Activated CD4-positive, alpha-beta T cell treated with anti-CD3 and anti-CD28 coated beads, Interleukin-2, amount 10 ng/mL, durations not matched to agents 7 days and 5 days (primary cell): ENCODE data around the gene SLFNL1. TPM values are rescaled to one million over a fixed set of nuclear protein-coding genes. Genes with fewer than 3 reads are reported as not detected.

ENCODE experiments used
- CTCF ChIA-PET: fragments of 350-600 bp; sonication (Branson Sonifier 250); formaldehyde crosslinking; loops from one replicate; lab custom pipeline; 2021; ENCODE audit warnings: antibody characterized with exemption; lab: Charles Lee
- POLR2A ChIA-PET: fragments of 350-600 bp; sonication (Branson Sonifier 250); formaldehyde crosslinking; loops from one replicate; lab custom pipeline; 2021; ENCODE audit warnings: antibody characterized with exemption; lab: Charles Lee
- DNase-seq: peaks from one replicate; pipeline ENCODE4 v3.0.0-alpha.2; 2020
- H3K27ac Mint-ChIP-seq: one replicate; pipeline ENCODE4 v1.8.0; 2021; ENCODE audit warnings: mild to moderate bottlenecking, moderate library complexity, mixed read lengths
- H3K27me3 Mint-ChIP-seq: one replicate; pipeline ENCODE4 v1.8.0; 2021; ENCODE audit warnings: mixed read lengths
- H3K36me3 Mint-ChIP-seq: one replicate; pipeline ENCODE4 v1.8.0; 2021; ENCODE audit warnings: low read depth, mixed read lengths
- H3K4me1 Mint-ChIP-seq: one replicate; pipeline ENCODE4 v1.8.0; 2021; ENCODE audit warnings: mixed read lengths
- H3K4me3 Mint-ChIP-seq: one replicate; pipeline ENCODE4 v1.8.0; 2021; ENCODE audit warnings: mild to moderate bottlenecking, moderate library complexity, mixed read lengths
- H3K9me3 Mint-ChIP-seq: one replicate; pipeline ENCODE4 v1.8.0; 2021; ENCODE audit warnings: mixed read lengths
- total RNA-seq, 2 experiments: library from RNA; stranded (reverse); gene quantifications; one replicate each; pipeline ENCODE4 v1.2.3, GENCODE V29; 2021

Gene SLFNL1
- total RNA-seq, 2 experiments from 2014 or later, result 0.25 to 0.56 TPM

GRCh38 chr1:41032147-41032546, 10.6 kb upstream of the SLFNL1 start:
- no peak overlapping the region for H3K4me3 Mint-ChIP-seq
- ChIA-PET CTCF (no interaction called here), POLR2A (no interaction called here)
- H3K9me3 Mint-ChIP-seq, result peaks cover 3% of the 10 kb centered on the region
- DNase-seq, result no peak
- H3K4me1 Mint-ChIP-seq, result no peaks in the 10 kb centered on the region
- H3K27me3 Mint-ChIP-seq, result no peaks in the 10 kb centered on the region
- H3K27ac Mint-ChIP-seq, result no peak overlapping the region
- H3K36me3 Mint-ChIP-seq, result peaks cover 34% of the 10 kb centered on the region

GRCh38 chr1:41030872-41031616, 9.5 kb upstream of the SLFNL1 start:
- Mint-ChIP-seq H3K27me3 (no peaks in the 10 kb centered on the region), H3K4me1 (peaks cover 5% of the 10 kb centered on the region), H3K27ac (no peak overlapping the region), H3K4me3 (no peak overlapping the region), H3K36me3 (peaks cover 34% of the 10 kb centered on the region), H3K9me3 (peaks cover 3% of the 10 kb centered on the region)
- CTCF ChIA-PET, result interaction anchor here (0.8 kb wide), 1 partner anchor 16 kb away, joined by 3 read pairs; no protein-coding TSS in a partner anchor
- no peak for DNase-seq
- POLR2A ChIA-PET, result no interaction called here

GRCh38 chr1:41028034-41028642, 6.6 kb upstream of the SLFNL1 start:
- ChIA-PET POLR2A (no interaction called here), CTCF (interaction anchor here (0.6 to 1.0 kb wide), 2 partner anchors 27 to 48 kb away, joined by 3 read pairs; no protein-coding TSS in a partner anchor)
- Mint-ChIP-seq H3K27ac (no peak overlapping the region), H3K36me3 (peaks cover 29% of the 10 kb centered on the region), H3K27me3 (no peaks in the 10 kb centered on the region), H3K9me3 (peaks cover 3% of the 10 kb centered on the region), H3K4me3 (no peak overlapping the region), H3K4me1 (peaks cover 6% of the 10 kb centered on the region)
- no peak for DNase-seq

- peaks cover 8% of the 10 kb centered on the region for H3K4me1 Mint-ChIP-seq
- H3K4me3 Mint-ChIP-seq, result no peak overlapping the region
- H3K9me3 Mint-ChIP-seq, result no peaks in the 10 kb centered on the region
- ChIA-PET POLR2A (no interaction called here), CTCF (interaction anchor here (0.6 kb wide), 1 partner anchor 369 kb away, joined by 3 read pairs; no protein-coding TSS in a partner anchor)
- H3K36me3 Mint-ChIP-seq, result peaks cover 19% of the 10 kb centered on the region
- no peak overlapping the region for H3K27ac Mint-ChIP-seq
- no peaks in the 10 kb centered on the region for H3K27me3 Mint-ChIP-seq
- DNase-seq, result no peak
Measured at GRCh38 chr1:41025979-41026819, 4.7 kb upstream of the SLFNL1 start.

- CTCF ChIA-PET, result interaction anchor here (0.6 kb wide), 3 partner anchors 74 to 168 kb away, joined by 3 to 4 read pairs (median 3); no protein-coding TSS in a partner anchor
- Mint-ChIP-seq H3K27me3 (no peaks in the 10 kb centered on the region), H3K36me3 (peaks cover 16% of the 10 kb centered on the region), H3K4me3 (no peak overlapping the region), H3K9me3 (no peaks in the 10 kb centered on the region), H3K4me1 (peaks cover 11% of the 10 kb centered on the region), H3K27ac (no peak overlapping the region)
- no peak for DNase-seq
- POLR2A ChIA-PET, result no interaction called here
Measured at GRCh38 chr1:41024953-41025352, 3.4 kb upstream of the SLFNL1 start.

GRCh38 chr1:41023279-41023990, 1.9 kb upstream of the SLFNL1 start:
- H3K27ac Mint-ChIP-seq, result peak overlapping the region; percentile 2
- ChIA-PET POLR2A (no interaction called here), CTCF (interaction anchor here (1.4 kb wide), 1 partner anchor 20 kb away, joined by 5 read pairs; no protein-coding TSS in a partner anchor)
- DNase-seq, result no peak
- peaks cover 12% of the 10 kb centered on the region for H3K36me3 Mint-ChIP-seq
- H3K9me3 Mint-ChIP-seq, result no peaks in the 10 kb centered on the region
- peaks cover 11% of the 10 kb centered on the region for H3K4me1 Mint-ChIP-seq
- H3K27me3 Mint-ChIP-seq, result no peaks in the 10 kb centered on the region
- no peak overlapping the region for H3K4me3 Mint-ChIP-seq

- Mint-ChIP-seq H3K4me3 (no peak overlapping the region), H3K4me1 (peaks cover 11% of the 10 kb centered on the region), H3K9me3 (no peaks in the 10 kb centered on the region), H3K36me3 (peaks cover 5% of the 10 kb centered on the region), H3K27ac (peak overlapping the region; percentile 68), H3K27me3 (no peaks in the 10 kb centered on the region)
- POLR2A ChIA-PET, result no interaction called here
- CTCF ChIA-PET, result interaction anchor here (1.4 kb wide), 1 partner anchor 19 kb away, joined by 5 read pairs; no protein-coding TSS in a partner anchor
- no peak for DNase-seq
Measured at GRCh38 chr1:41022424-41022823, 899 bp upstream of the SLFNL1 start.

GRCh38 chr1:41020654-41021053, 871 bp downstream of the SLFNL1 start:
- Mint-ChIP-seq H3K4me1 (peaks cover 5% of the 10 kb centered on the region), H3K9me3 (no peaks in the 10 kb centered on the region), H3K36me3 (peaks cover 5% of the 10 kb centered on the region), H3K4me3 (no peak overlapping the region), H3K27ac (no peak overlapping the region), H3K27me3 (no peaks in the 10 kb centered on the region)
- CTCF ChIA-PET, result interaction anchor here (0.9 kb wide), 1 partner anchor 40 kb away, joined by 3 read pairs; no protein-coding TSS in a partner anchor
- no peak for DNase-seq
- POLR2A ChIA-PET, result no interaction called here

- Mint-ChIP-seq H3K36me3 (peaks cover 5% of the 10 kb centered on the region), H3K27ac (no peak overlapping the region), H3K4me1 (peaks cover 5% of the 10 kb centered on the region), H3K9me3 (no peaks in the 10 kb centered on the region), H3K4me3 (no peak overlapping the region), H3K27me3 (no peaks in the 10 kb centered on the region)
- ChIA-PET POLR2A (no interaction called here), CTCF (interaction anchor here (0.9 to 1.0 kb wide), 2 partner anchors 16 to 40 kb away, joined by 3 to 4 read pairs; no protein-coding TSS in a partner anchor)
- no peak for DNase-seq
Measured at GRCh38 chr1:41020109-41020576, 1.4 kb downstream of the SLFNL1 start.

GRCh38 chr1:41019353-41019745, 2.2 kb downstream of the SLFNL1 start:
- no peaks in the 10 kb centered on the region for H3K9me3 Mint-ChIP-seq
- no peak for DNase-seq
- no peak overlapping the region for H3K27ac Mint-ChIP-seq
- peaks cover 11% of the 10 kb centered on the region for H3K4me1 Mint-ChIP-seq
- peaks cover 10% of the 10 kb centered on the region for H3K36me3 Mint-ChIP-seq
- ChIA-PET POLR2A (no interaction called here), CTCF (interaction anchor here (1.0 kb wide), 1 partner anchor 15 kb away, joined by 4 read pairs; no protein-coding TSS in a partner anchor)
- H3K4me3 Mint-ChIP-seq, result no peak overlapping the region
- H3K27me3 Mint-ChIP-seq, result no peaks in the 10 kb centered on the region

GRCh38 chr1:41018018-41018410, 3.5 kb downstream of the SLFNL1 start:
- H3K27ac Mint-ChIP-seq, result no peak overlapping the region
- H3K4me1 Mint-ChIP-seq, result peaks cover 11% of the 10 kb centered on the region
- CTCF ChIA-PET, result no interaction called here
- no peaks in the 10 kb centered on the region for H3K9me3 Mint-ChIP-seq
- POLR2A ChIA-PET, result no interaction called here
- H3K4me3 Mint-ChIP-seq, result no peak overlapping the region
- DNase-seq, result no peak
- no peaks in the 10 kb centered on the region for H3K27me3 Mint-ChIP-seq
- H3K36me3 Mint-ChIP-seq, result peaks cover 12% of the 10 kb centered on the region
